Left ventricle myocardium inferior (tissue), 1 donor: ENCODE data around the gene ALDH3A1. TPM values are rescaled to one million over a fixed set of nuclear protein-coding genes. Genes with fewer than 3 reads are reported as not detected.

Experiments
- DNase-seq: peaks from one replicate; pipeline ENCODE4 v3.0.0-alpha.2; 2020
- H3K27ac ChIP-seq: fragments of 200-600 bp; replicated peaks from 2 replicates; pipeline ENCODE4 v1.8.0; 2021
- H3K27me3 ChIP-seq: fragments of 200-600 bp; 2 replicates; pipeline ENCODE4 v1.8.0; 2021; ENCODE audit warnings: low read depth
- H3K36me3 ChIP-seq: fragments of 200-600 bp; 2 replicates; pipeline ENCODE4 v1.8.0; 2021
- H3K4me1 ChIP-seq: fragments of 200-600 bp; 2 replicates; pipeline ENCODE4 v1.8.0; 2021
- H3K4me3 ChIP-seq: fragments of 200-600 bp; 2 replicates; pipeline ENCODE4 v1.8.0; 2021; ENCODE audit warnings: mild to moderate bottlenecking, moderate library complexity
- H3K9me3 ChIP-seq: fragments of 200-600 bp; replicated peaks from 2 replicates; pipeline ENCODE4 v1.8.0; 2021
- intact Hi-C: fragments of 100-400 bp; cut with micrococcal nuclease; formaldehyde crosslinking; loops from one replicate; pipeline ENCODE4 v1.11.0; 2022
- total RNA-seq: library from RNA; stranded (reverse); fragmentation: NEBNext Ultra II Directional; extraction: Animal tissue kit (Norgen Biotek cat#: 25700); gene quantifications from one replicate; pipeline ENCODE4 v1.2.1, GENCODE V29; 2021
- TF ChIP-seq, protein P1 (sequence below): fragments of 200-600 bp; IDR thresholded peaks from 2 replicates; pipeline ENCODE4 v1.8.0; 2021; ENCODE audit warnings: antibody characterized with exemption, mild to moderate bottlenecking, borderline replicate concordance
- donor health status: DM: no; HTN: yes; CAD: no; lungs with severe emphysema.

The ALDH3A1 gene
- total RNA-seq, 1 donor from 2014 or later, result not detected

DNA sequence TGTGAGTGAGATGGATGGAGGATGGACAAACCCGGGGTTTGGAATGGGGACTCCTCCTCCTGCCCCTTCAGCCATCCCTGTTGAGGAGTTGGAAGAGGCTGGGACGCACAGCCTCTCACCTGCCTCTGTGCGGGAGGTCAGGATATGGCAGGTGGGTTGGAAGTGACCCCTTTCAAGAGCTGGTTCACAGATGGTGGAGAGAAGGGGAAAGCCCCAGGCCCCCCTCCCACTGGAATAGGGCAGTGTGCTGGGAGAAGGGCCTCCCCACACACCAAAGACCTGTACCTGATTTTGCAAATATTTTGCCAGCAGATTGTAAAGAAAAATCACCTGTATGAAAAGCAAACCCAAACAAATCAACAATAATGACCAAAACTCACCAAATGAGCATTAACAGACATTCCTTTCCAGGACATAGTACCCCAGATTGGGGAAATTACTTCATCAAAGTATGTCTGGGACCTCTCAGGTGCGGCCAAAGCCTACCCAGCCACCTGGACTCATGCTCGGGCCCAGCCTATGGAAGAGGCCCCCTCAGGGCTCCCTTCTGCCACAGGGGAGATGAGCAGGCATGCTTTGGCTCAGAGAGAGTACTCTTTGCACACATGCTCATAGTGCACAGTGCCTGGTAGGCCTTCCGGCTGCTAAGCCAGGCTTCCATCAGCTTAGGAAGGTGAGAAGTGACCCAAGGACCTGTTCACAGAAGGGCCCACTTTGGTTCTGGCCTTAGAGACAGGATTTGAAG is 39.5 kb downstream of the ALDH3A1 start:
- Histone ChIP-seq H3K36me3 (no peaks in the 10 kb centered on the region), H3K4me3 (no peak overlapping the region), H3K27me3 (no peaks in the 10 kb centered on the region), H3K27ac (no peak overlapping the region), H3K9me3 (no peaks in the 10 kb centered on the region), H3K4me1 (peaks cover 17% of the 10 kb centered on the region)
- TF ChIP-seq, protein P1, sequence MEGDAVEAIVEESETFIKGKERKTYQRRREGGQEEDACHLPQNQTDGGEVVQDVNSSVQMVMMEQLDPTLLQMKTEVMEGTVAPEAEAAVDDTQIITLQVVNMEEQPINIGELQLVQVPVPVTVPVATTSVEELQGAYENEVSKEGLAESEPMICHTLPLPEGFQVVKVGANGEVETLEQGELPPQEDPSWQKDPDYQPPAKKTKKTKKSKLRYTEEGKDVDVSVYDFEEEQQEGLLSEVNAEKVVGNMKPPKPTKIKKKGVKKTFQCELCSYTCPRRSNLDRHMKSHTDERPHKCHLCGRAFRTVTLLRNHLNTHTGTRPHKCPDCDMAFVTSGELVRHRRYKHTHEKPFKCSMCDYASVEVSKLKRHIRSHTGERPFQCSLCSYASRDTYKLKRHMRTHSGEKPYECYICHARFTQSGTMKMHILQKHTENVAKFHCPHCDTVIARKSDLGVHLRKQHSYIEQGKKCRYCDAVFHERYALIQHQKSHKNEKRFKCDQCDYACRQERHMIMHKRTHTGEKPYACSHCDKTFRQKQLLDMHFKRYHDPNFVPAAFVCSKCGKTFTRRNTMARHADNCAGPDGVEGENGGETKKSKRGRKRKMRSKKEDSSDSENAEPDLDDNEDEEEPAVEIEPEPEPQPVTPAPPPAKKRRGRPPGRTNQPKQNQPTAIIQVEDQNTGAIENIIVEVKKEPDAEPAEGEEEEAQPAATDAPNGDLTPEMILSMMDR, result no peak
- no peak for DNase-seq
- intact Hi-C loops, result no loop called here

DNA sequence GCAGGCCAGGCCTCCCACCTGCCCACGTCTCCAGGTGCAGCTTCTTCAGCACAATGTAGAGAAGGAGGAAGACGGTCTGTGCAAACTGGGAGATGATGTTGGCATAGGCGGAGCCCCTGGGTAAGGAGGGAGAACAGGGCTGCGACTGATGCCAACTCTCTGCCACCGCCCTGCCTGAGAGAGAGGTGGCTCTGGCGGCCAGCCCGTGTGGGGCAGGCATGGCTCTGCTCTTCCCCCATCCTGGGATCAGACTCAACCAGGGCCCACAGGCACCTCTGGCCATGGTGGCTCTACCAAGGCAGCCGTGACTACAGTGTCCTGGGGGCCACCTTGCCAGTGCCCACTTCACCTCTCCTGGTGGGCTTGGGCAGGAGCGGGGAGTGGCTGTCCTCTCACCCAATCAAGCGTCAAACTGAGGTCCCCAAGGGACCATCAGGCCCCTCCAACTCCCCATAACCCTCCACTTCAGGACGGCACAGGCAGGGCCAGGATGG is 40.3 kb downstream of the ALDH3A1 start:
- H3K9me3 ChIP-seq, result no peaks in the 10 kb centered on the region
- H3K27ac ChIP-seq, result no peak overlapping the region
- TF ChIP-seq, protein P1, result no peak
- H3K4me1 ChIP-seq, result peaks cover 25% of the 10 kb centered on the region
- DNase-seq, result no peak
- H3K4me3 ChIP-seq, result no peak overlapping the region
- intact Hi-C loops, result no loop called here
- no peaks in the 10 kb centered on the region for H3K27me3 ChIP-seq
- H3K36me3 ChIP-seq, result no peaks in the 10 kb centered on the region

GRCh38 chr17:19706791-19707727 is 41.0 kb downstream of the ALDH3A1 start:
- no peak for DNase-seq
- TF ChIP-seq, protein P1, result no peak

GRCh38 chr17:19705771-19706770 is 42.0 kb downstream of the ALDH3A1 start:
- H3K27ac ChIP-seq, result no peak overlapping the region
- TF ChIP-seq, protein P1, result no peak
- H3K9me3 ChIP-seq, result no peaks in the 10 kb centered on the region
- no peak overlapping the region for H3K4me3 ChIP-seq
- intact Hi-C loops, result no loop called here
- H3K4me1 ChIP-seq, result peaks cover 30% of the 10 kb centered on the region
- H3K27me3 ChIP-seq, result no peaks in the 10 kb centered on the region
- H3K36me3 ChIP-seq, result no peaks in the 10 kb centered on the region
- no peak for DNase-seq

More at GRCh38 chr17:19706791-19707727, 41.0 kb downstream of the ALDH3A1 start:
- intact Hi-C loops, result no loop called here
- H3K27me3 ChIP-seq, result no peaks in the 10 kb centered on the region
- H3K9me3 ChIP-seq, result no peaks in the 10 kb centered on the region
- H3K4me1 ChIP-seq, result peaks cover 30% of the 10 kb centered on the region
- no peak overlapping the region for H3K4me3 ChIP-seq
- no peaks in the 10 kb centered on the region for H3K36me3 ChIP-seq
- H3K27ac ChIP-seq, result no peak overlapping the region

DNA sequence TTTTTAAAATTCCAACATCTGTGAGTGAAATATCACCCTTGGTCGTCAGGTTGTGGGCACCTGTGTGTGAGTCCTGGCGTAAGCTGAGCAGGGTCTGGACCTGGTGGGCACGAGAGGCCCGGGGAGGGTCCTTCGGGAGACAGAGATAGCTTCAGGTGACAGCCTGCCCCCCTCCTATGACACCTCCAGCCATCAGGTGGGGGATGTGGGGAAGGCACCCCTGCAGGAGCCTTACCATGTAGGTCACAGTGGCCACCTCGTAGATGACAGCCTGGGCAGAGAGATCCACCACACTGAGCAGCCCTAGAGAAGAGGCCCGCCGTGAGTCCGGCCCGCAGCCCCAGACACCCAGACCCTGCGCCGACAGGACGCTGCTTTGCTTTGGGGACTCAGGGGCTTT is 42.9 kb downstream of the ALDH3A1 start:
- H3K36me3 ChIP-seq, result no peaks in the 10 kb centered on the region
- TF ChIP-seq, protein P1, result no peak
- H3K9me3 ChIP-seq, result no peaks in the 10 kb centered on the region
- no peak overlapping the region for H3K27ac ChIP-seq
- DNase-seq, result no peak
- no peak overlapping the region for H3K4me3 ChIP-seq
- H3K4me1 ChIP-seq, result peaks cover 30% of the 10 kb centered on the region
- H3K27me3 ChIP-seq, result no peaks in the 10 kb centered on the region
- intact Hi-C loops, result no loop called here
